OCI-LY3 (cell line): Measurements from ENCODE around the gene GRIK4.

Source experiments
- H2AFZ ChIP-seq: fragments of 200-600, 300-600 bp; shearing (Covaris generic); 2 replicates; pipeline ENCODE4 v1.6.0; 2014; ENCODE audit warnings: antibody characterized with exemption, low read depth, low read length
- H3K27ac ChIP-seq: fragments of 200-600, 300-600 bp; sonication (generic); 2 replicates; pipeline ENCODE4 v1.5.1; 2014; ENCODE audit warnings: mild to moderate bottlenecking, low read length, moderate library complexity, mixed read lengths
- H3K27me3 ChIP-seq: fragments of 200-600, 300-600 bp; sonication (generic); 2 replicates; pipeline ENCODE4 v1.6.1; 2014; ENCODE audit warnings: low read depth, low read length, mixed read lengths
- H3K36me3 ChIP-seq: fragments of 200-600, 300-600 bp; sonication (generic); replicated peaks from 2 replicates; pipeline ENCODE3; 2014; ENCODE audit warnings: low read depth, low read length, mixed read lengths
- H3K4me1 ChIP-seq: fragments of 300-600, 200-600 bp; sonication (generic); 2 replicates; pipeline ENCODE4 v1.6.1; 2014; ENCODE audit warnings: low read length, mixed read lengths
- H3K4me2 ChIP-seq: fragments of 200-600, 300-600 bp; sonication (generic); 2 replicates; pipeline ENCODE4 v1.6.1; 2014; ENCODE audit warnings: low read length, mixed read lengths
- H3K4me3 ChIP-seq: fragments of 300-600, 200-600 bp; sonication (generic); 2 replicates; pipeline ENCODE4 v1.5.1; 2014; ENCODE audit warnings: antibody characterized with exemption, mild to moderate bottlenecking, low read length, moderate library complexity
- H3K79me2 ChIP-seq: fragments of 300-600, 200-600 bp; shearing (Covaris generic); 2 replicates; pipeline ENCODE4 v1.6.1; 2014; ENCODE audit warnings: mild to moderate bottlenecking, low read length, mixed read lengths
- H3K9ac ChIP-seq: fragments of 300-600, 200-600 bp; shearing (Covaris generic); 2 replicates; pipeline ENCODE4 v1.6.0; 2014; ENCODE audit warnings: mild to moderate bottlenecking, low read length, moderate library complexity
- H3K9me3 ChIP-seq: fragments of 200-600, 300-600 bp; shearing (Covaris generic); 2 replicates; pipeline ENCODE4 v1.6.1; 2014; ENCODE audit warnings: low read length, mixed read lengths; ENCODE audit not compliant: insufficient read depth
- H4K20me1 ChIP-seq: fragments of 200-600, 300-600 bp; sonication (generic); 2 replicates; pipeline ENCODE4 v1.6.1; 2016; ENCODE audit warnings: low read length, mixed read lengths; ENCODE audit not compliant: insufficient read depth
- EZH2phosphoT487 ChIP-seq: fragments of 200-600 bp; shearing (Covaris generic); IDR thresholded peaks from 2 replicates; pipeline ENCODE4 v1.6.1; 2018; ENCODE audit warnings: antibody characterized with exemption, mixed run types, low read depth
- TF ChIP-seq, protein P1 (sequence below): fragments of 200-600, 300-600 bp; sonication (generic); IDR thresholded peaks from 2 replicates; pipeline ENCODE4 v1.5.1; 2014; ENCODE audit warnings: antibody characterized with exemption, low read length, low read depth

The GRIK4 gene

GRCh38 chr11:120830085-120830620 is 318.6 kb downstream of the GRIK4 start:
- H4K20me1 ChIP-seq: no peaks in the 10 kb centered on the region
- TF ChIP-seq EZH2phosphoT487: no peak
- TF ChIP-seq, protein P1, sequence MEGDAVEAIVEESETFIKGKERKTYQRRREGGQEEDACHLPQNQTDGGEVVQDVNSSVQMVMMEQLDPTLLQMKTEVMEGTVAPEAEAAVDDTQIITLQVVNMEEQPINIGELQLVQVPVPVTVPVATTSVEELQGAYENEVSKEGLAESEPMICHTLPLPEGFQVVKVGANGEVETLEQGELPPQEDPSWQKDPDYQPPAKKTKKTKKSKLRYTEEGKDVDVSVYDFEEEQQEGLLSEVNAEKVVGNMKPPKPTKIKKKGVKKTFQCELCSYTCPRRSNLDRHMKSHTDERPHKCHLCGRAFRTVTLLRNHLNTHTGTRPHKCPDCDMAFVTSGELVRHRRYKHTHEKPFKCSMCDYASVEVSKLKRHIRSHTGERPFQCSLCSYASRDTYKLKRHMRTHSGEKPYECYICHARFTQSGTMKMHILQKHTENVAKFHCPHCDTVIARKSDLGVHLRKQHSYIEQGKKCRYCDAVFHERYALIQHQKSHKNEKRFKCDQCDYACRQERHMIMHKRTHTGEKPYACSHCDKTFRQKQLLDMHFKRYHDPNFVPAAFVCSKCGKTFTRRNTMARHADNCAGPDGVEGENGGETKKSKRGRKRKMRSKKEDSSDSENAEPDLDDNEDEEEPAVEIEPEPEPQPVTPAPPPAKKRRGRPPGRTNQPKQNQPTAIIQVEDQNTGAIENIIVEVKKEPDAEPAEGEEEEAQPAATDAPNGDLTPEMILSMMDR: no peak
- H3K36me3 ChIP-seq: no peaks in the 10 kb centered on the region
- H3K27ac ChIP-seq: no peak overlapping the region
- H3K27me3 ChIP-seq: peaks cover 19% of the 10 kb centered on the region; the same call in 1 of the 2 replicates
- H3K4me3 ChIP-seq: no peak overlapping the region
- H3K4me2 ChIP-seq: no peak overlapping the region
- H3K9ac ChIP-seq: no peak overlapping the region
- peaks cover 19% of the 10 kb centered on the region for H3K4me1 ChIP-seq
- H3K9me3 ChIP-seq: no peaks in the 10 kb centered on the region
- no peak overlapping the region for H2AFZ ChIP-seq
- H3K79me2 ChIP-seq: no peaks in the 10 kb centered on the region

DNA sequence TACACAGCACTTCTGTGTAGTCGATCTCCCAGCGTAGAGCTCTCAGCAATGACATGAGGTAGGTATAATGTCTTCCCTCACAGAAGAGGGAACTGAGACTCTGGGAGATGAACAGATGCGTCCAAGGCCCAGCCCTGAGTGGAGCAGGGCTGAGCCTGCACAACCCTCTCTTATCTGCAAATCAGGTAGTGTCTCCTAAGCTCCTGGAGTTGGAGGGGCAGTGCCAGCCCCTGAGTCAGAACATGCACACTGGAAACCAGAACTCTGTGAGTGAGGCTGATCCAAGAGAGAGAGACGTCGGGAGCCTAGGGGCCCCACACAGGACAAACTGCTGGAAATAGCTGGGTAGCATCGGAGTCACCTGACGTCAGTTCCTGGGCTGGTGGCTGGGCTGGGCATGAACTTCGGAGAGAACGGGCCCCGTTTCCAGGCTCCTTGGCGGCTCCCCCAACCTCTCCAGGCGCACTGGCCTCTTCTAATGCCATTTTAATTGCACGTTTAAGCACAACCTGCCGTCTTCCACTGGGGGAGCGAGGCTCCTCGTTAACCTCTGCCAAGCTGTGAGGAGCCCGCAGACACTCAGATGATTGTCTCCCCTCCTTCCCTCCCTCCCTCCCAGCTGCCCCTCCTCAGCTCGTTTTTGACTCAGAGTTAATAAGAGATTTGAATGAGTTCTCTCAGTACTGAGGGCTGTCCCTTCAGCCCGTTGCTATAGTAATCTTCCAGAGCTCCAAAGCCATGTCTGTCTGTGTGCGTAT is 321.1 kb downstream of the GRIK4 start:
- H3K4me2 ChIP-seq: peak overlapping the region; percentile 62
- TF ChIP-seq, protein P1: no peak
- TF ChIP-seq EZH2phosphoT487: no peak
- peaks cover 35% of the 10 kb centered on the region for H3K4me1 ChIP-seq
- H3K4me3 ChIP-seq: peak overlapping the region; percentile 28
- H3K79me2 ChIP-seq: no peaks in the 10 kb centered on the region
- H3K27ac ChIP-seq: no peak overlapping the region
- H3K36me3 ChIP-seq: no peaks in the 10 kb centered on the region
- H4K20me1 ChIP-seq: no peaks in the 10 kb centered on the region
- no peaks in the 10 kb centered on the region for H3K9me3 ChIP-seq
- H3K9ac ChIP-seq: no peak overlapping the region
- 0 out of 2 replicates have a peak overlapping the region, but pooled peaks have one; percentile 28 for H2AFZ ChIP-seq
- H3K27me3 ChIP-seq: peaks cover 27% of the 10 kb centered on the region

DNA sequence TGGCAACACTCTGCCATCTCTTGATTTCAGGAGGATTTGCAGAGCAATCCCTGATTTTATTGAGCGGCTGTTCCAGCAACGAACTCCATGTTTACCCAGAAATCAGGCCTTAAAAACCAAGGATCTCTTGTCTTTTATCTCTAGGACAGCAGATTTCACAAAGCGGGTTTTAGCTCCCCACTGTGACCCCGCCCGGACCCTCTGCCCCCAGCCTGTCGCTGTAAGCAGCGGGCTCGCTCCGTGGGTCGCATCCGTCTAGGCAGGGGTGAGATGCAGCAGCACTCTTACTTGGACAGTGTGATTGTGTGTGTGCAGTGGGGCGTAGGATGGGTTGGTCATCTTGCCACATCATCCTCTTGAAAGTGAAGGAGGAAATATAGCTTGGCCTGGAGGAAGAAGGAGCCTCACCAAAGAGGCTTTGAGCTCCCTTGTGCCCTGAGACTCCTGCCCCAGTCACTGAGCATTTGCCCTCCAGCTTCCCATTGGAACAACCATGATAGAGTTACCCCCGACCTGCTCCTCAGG is 323.2 kb downstream of the GRIK4 start:
- H3K27me3 ChIP-seq: peaks cover 16% of the 10 kb centered on the region
- no peaks in the 10 kb centered on the region for H3K36me3 ChIP-seq

More for the DNA sequence above, 323.2 kb downstream of the GRIK4 start:
- Histone ChIP-seq H3K4me2 (no peak overlapping the region), H3K79me2 (no peaks in the 10 kb centered on the region), H4K20me1 (no peaks in the 10 kb centered on the region), H3K4me1 (peaks cover 44% of the 10 kb centered on the region), H3K4me3 (no peak overlapping the region), H3K9me3 (no peaks in the 10 kb centered on the region), H2AFZ (no peak overlapping the region), H3K9ac (no peak overlapping the region), H3K27ac (no peak overlapping the region)
- TF ChIP-seq, protein P1: no peak
- TF ChIP-seq EZH2phosphoT487: no peak
